A673 (cell line): ENCODE results near the gene CD180. TPM values are rescaled to one million over a fixed set of nuclear protein-coding genes. Genes with fewer than 3 reads are reported as not detected.

Experiments
- BruUV-seq: library from RNA; stranded (reverse); fragments of 400-500 nt; replicated peaks from 2 replicates; lab custom pipeline; 2021; lab: Mats Ljungman, UMichigan
- CTCF ChIA-PET: fragments of 300-600 bp; sonication (Branson Sonifier 250); formaldehyde crosslinking; loops from one replicate; lab custom pipeline; 2022; ENCODE audit warnings: antibody characterized with exemption; lab: Charles Lee
- POLR2A ChIA-PET: fragments of 300-600 bp; sonication (Branson Sonifier 250); formaldehyde crosslinking; loops from one replicate; lab custom pipeline; 2022; ENCODE audit warnings: antibody characterized with exemption; ENCODE audit not compliant: low non-redundant PET; lab: Charles Lee
- DNase-seq: peaks from one replicate; pipeline ENCODE4 v3.0.0-alpha.2; 2015; ENCODE audit warnings: low spot score
- H3K27ac ChIP-seq: fragments of 200-600 bp; sonication (generic); 2 replicates; pipeline ENCODE4 v1.5.1; 2016; ENCODE audit warnings: mixed run types, low read depth, mild to moderate bottlenecking, mixed read lengths, antibody characterized with exemption, low read length; ENCODE audit not compliant: poor library complexity, severe bottlenecking
- H3K27me3 ChIP-seq: fragments of 200-600 bp; sonication (generic); replicated peaks from 2 replicates; pipeline ENCODE4 v1.6.1; 2017; ENCODE audit warnings: mixed run types, low read depth, mild to moderate bottlenecking, mixed read lengths, antibody characterized with exemption, low read length; ENCODE audit not compliant: insufficient read depth, poor library complexity
- H3K36me3 ChIP-seq: fragments of 200-600 bp; sonication (generic); 2 replicates; pipeline ENCODE4 v1.6.1; 2016; ENCODE audit warnings: mixed run types, mild to moderate bottlenecking, mixed read lengths, antibody characterized with exemption, low read length; ENCODE audit not compliant: insufficient read depth, poor library complexity, severe bottlenecking
- H3K4me1 ChIP-seq: fragments of 200-600 bp; sonication (generic); 2 replicates; pipeline ENCODE4 v1.6.1; 2017; ENCODE audit warnings: mixed run types, mild to moderate bottlenecking, mixed read lengths, antibody characterized with exemption, low read length; ENCODE audit not compliant: insufficient read depth, poor library complexity, severe bottlenecking
- H3K4me3 ChIP-seq: fragments of 200-600 bp; sonication (generic); 2 replicates; pipeline ENCODE4 v1.5.1; 2016; ENCODE audit warnings: low read depth, mixed run types, mild to moderate bottlenecking, mixed read lengths, low read length; ENCODE audit not compliant: poor library complexity, severe bottlenecking
- H3K9me3 ChIP-seq: fragments of 200-600 bp; sonication (generic); 2 replicates; pipeline ENCODE4 v1.6.1; 2016; ENCODE audit warnings: mixed run types, low read depth, mild to moderate bottlenecking, mixed read lengths, antibody characterized with exemption, low read length; ENCODE audit not compliant: poor library complexity, severe bottlenecking
- CTCF ChIP-seq: fragments of 300-800, 200-600 bp; sonication (generic); conservative IDR thresholded peaks from 2 replicates; pipeline ENCODE4 v1.5.1; 2017; ENCODE audit warnings: low read depth, mild to moderate bottlenecking, antibody characterized with exemption, low read length, moderate library complexity, mixed read lengths
- EZH2 ChIP-seq: fragments of 200-600 bp; sonication (generic); IDR thresholded peaks from 2 replicates; pipeline ENCODE4 v1.6.1; 2017; ENCODE audit warnings: borderline replicate concordance, low read depth, mild to moderate bottlenecking, mixed read lengths, antibody characterized with exemption, low read length; ENCODE audit not compliant: poor library complexity, severe bottlenecking
- intact Hi-C: fragments of 100-400 bp; cut with micrococcal nuclease; formaldehyde crosslinking; loops from one replicate; pipeline ENCODE4 v1.10.0; 2022; ENCODE audit not compliant: unreplicated experiment
- total RNA-seq: library from RNA; stranded (reverse); gene quantifications from 2 replicates; pipeline ENCODE4 v1.2.3, GENCODE V29; 2021

CD180 gene
- total RNA-seq, 1 experiment from 2014 or later = not detected

- Histone ChIP-seq H3K9me3 (no peaks in the 10 kb centered on the region), H3K27me3 (no peaks in the 10 kb centered on the region), H3K4me1 (no peaks in the 10 kb centered on the region), H3K27ac (no peak overlapping the region), H3K4me3 (no peak overlapping the region), H3K36me3 (no peaks in the 10 kb centered on the region)
- DNase-seq = no peak
- CTCF ChIA-PET = interaction anchor here (0.7 kb wide), 1 partner anchor 25 kb away, joined by 4 read pairs; no protein-coding TSS in a partner anchor
- TF ChIP-seq CTCF = no peak
- no peak for TF ChIP-seq EZH2
- BruUV-seq = no TSS peak
- POLR2A ChIA-PET = no interaction called here
- intact Hi-C loops = no loop called here
These were observed 25.1 kb upstream of the CD180 start for GRCh38 chr5:67221487-67222242.

GRCh38 chr5:67216564-67216963, 20.0 kb upstream of the CD180 start:
- DNase-seq = no peak
- Histone ChIP-seq H3K27ac (no peak overlapping the region), H3K9me3 (no peaks in the 10 kb centered on the region), H3K4me3 (no peak overlapping the region), H3K36me3 (no peaks in the 10 kb centered on the region), H3K4me1 (no peaks in the 10 kb centered on the region), H3K27me3 (no peaks in the 10 kb centered on the region)
- TF ChIP-seq EZH2 (no peak), CTCF (no peak)
- POLR2A ChIA-PET = no interaction called here
- CTCF ChIA-PET = no interaction called here
- BruUV-seq = no TSS peak
- intact Hi-C loops = no loop called here

GRCh38 chr5:67215519-67216471, 19.2 kb upstream of the CD180 start:
- ChIA-PET POLR2A (no interaction called here), CTCF (no interaction called here)
- DNase-seq = no peak
- no peak overlapping the region for H3K27ac ChIP-seq
- no peaks in the 10 kb centered on the region for H3K9me3 ChIP-seq
- no peaks in the 10 kb centered on the region for H3K27me3 ChIP-seq
- TF ChIP-seq CTCF = no peak
- no peak for TF ChIP-seq EZH2
- no peaks in the 10 kb centered on the region for H3K36me3 ChIP-seq
- H3K4me3 ChIP-seq = no peak overlapping the region
- no TSS peak for BruUV-seq
- intact Hi-C loops = no loop called here
- H3K4me1 ChIP-seq = no peaks in the 10 kb centered on the region
